GM19238 (cell line): ENCODE results near the gene OGG1.
"Not testable (repeated sequence)": the region's sequence is repeated elsewhere in the genome, so short reads cannot be mapped to it uniquely, and the experiment has no call there.

Source experiments
- DNase-seq: peaks from one replicate; pipeline ENCODE4 v3.0.0; 2011; ENCODE audit warnings: low spot score; ENCODE audit not compliant: insufficient read length

OGG1 gene

DNA sequence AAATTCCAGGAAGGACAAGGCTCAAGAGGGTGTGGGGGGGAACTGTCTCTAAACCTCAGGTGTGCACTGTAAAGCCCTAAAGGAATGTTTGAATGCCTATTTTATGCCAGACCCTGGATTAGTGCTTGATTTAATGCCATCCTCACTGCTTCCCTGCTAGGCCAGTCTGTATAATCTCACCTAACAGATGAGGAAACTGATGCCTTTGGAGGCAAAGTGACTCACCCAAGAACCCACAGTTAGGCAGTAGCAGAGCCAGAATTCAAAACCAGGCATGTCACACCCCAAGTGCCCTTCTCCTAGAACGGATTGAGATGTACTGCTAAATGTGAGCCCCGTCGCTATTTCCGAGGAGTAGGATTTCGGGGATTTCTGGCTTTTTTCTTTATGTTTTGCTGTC lies 12.2 kb downstream of the OGG1 start:
- DNase-seq = no peak

DNA sequence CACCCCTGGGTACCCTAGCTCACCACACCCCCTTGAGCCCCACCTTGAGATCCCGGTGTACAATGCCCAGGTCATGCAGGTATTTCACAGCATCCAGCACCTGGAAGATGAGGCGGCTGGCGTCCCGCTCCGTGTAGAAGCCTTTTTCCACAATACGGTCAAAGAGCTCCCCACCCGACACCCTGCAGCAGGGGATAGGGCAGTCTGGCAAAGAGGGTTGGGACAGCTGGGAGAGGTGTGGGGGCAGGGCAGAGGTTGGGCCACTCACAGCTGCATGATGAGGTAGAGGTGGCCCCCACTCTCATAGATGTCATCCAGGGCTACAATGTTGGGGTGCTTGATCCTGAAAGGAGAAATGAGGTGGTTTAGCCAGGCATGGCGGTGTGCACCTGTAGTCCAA lies 13.1 kb downstream of the OGG1 start:
- DNase-seq = no peak

- DNase-seq = no peak
Observed at GRCh38 chr3:9765865-9766264, 16.1 kb downstream of the OGG1 start.

DNA sequence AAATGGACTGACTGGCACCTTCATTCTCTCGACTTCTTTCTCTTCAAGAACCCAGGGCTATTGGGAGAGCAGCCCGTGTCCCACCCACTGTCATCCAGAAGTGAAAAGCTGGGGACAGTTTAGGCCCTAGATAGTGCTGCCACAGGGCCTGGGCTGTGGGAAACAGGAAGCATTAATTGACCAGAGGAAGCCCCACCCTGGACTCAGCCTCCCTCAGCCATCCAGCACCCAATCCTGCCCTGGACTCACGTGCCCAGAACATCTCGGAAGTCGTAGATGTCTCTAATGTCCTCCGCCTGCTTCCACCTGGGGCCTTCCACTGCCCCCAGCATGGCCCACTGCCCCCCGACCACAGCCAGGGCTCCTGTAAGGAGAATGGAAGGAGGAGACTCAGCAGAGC lies 17.7 kb downstream of the OGG1 start:
- no peak for DNase-seq

DNA sequence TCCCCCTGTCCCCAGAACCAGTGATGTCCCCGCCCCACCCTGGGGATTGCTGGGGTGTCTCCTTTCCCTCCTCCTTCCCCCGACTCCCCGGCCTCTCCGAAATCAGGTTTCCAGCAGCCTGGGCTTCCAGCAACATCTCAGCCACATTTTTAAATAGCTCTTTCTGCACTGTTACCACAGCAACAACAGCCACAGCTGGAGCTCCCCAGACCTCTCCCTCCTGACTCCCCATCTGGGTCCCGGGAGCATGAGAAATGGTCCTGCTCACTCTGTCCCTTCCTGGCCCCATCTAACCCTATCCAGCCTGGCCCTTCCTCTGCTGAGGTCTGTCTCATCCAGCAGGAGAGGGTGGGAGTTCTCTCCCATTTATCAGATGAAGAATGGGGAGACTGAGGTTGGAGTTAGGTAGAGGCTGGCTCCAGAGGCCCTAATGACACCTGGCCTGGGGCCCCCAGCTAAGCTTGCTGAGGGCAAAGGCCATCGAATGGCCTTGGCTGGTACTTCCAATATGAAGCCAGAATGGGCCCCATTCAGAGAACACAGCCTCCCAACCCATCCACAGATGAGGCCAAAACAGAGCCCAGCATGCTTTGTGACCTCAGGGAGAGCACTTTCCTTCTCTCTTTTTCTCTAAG lies 18.5 kb downstream of the OGG1 start:
- DNase-seq = no peak

- no peak for DNase-seq
Observed at GRCh38 chr3:9769012-9769411, 19.3 kb downstream of the OGG1 start.

DNA sequence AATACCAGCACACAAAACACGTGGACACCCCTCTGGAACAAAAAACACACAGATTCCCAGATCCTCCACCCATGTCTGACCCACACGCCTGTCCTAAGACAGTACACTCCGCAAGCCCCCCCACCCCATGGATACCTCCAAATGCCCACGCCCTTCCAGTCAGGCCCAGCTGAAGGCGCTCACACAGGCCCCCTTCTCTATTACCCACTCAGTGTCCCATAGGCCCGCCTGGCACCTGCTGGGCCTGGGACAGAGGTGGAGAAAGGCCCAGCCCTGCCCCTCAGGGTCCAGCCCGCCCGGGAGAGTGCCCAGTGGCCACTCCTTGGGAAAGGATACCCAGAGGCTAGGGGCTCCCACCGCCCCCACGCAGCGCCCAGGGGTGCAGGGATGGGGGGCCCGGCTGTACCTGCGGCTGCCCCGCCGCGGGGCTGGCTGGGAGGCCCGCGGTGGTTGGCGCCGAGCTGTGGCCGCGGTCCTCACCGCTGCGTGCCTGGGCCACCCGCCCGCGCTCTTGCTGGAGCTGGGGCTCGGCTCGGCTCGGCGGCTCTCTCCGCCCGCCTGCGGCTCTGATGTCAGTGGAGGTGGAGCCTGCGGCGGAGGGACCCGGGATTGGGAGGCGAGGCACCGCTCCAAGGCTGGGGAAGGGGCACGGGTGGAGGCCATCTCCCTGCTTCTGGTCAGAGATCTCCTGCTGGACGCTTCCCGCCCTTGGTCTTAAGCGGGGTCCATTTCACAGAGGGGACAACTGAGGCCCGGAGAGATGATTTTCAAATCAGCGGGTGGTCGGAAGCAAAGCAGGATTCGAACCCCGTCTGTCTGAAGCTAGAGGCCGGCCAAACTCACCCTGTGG lies 19.9 kb downstream of the OGG1 start, which contains the start of gene CAMK1:
CAMK1 (minus strand) TSS at position 522 of the 850 bp plus-strand sequence. CDS start 2,198 bp downstream, outside the sequence.
- peak; percentile 48 for DNase-seq

DNA sequence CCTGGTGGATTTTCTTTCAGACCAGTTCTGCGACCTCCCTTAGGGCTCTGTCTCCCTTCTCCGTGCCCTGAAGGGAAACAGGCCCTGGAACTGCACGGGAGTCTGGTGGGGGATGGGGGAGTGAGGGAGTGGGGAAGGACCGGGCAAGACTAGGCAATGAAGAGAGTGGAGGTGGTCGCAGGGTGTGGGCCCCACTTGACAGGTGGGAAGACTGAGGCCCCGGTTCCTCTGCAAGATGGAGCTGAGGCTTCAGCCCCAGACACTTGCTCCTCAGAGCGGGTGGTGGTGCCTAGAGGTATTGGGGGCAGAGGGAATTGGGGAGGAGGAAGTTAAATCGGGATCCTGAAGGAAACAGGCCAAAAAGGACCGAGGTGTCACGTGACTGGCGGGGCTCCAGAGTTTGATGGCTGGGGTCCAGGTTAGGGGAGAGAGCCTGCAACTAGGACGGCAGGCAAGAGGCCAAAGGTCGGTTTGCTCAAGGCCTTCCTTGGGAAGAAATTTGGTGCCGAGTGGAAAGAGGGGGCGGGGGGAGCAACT lies 20.6 kb downstream of the OGG1 start:
- no peak for DNase-seq

- not testable (repeated sequence) for DNase-seq
Observed at GRCh38 chr3:9771007-9771406, 21.3 kb downstream of the OGG1 start.

GRCh38 chr3:9776896-9777693 lies 27.3 kb downstream of the OGG1 start:
- DNase-seq = no peak

GRCh38 chr3:9777694-9778021 lies 27.9 kb downstream of the OGG1 start:
- no peak for DNase-seq

DNA sequence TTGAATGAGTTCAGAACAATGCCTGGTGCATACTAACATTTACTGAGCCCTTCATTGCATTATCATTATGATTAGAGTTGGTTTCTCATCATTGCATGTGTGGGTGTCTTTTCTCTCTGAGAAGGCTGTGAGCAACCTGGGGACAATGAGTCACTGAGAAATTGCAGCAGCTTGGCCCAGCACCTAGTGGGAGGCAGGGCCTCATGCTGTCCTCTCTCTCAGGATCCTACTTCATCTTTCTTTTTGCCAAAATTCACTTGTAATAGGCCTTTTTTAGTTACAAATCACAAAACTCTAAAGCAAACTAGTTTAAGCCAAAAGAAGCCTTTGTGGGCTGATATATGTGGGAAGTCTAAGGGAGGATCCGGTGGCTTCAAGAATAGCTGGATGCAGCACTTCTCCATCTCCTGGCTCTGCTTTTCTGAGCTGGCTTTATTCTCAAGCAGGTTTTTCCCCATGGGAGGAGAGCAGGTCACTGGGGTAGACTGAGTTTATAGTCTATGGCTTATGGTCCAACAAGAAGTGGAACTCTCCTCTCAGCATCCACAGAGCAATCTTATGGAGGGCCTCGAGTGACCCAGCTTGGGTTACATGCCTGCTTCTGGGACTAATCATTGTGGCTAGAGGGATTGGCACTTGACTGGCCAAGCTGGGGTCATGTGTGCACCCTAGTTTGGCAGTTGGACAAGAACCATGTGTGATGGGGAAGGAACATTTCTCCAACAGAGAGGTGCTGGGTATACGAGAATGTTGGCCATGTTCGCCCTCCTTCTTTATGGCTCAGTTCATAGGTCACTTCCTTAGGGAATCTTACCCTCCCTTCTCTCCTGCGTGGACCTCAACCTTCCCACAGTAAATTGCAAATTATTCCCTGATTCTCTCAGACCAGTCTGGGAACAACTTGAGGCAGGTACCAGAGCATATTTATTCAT lies 28.7 kb downstream of the OGG1 start:
- DNase-seq = no peak

DNA sequence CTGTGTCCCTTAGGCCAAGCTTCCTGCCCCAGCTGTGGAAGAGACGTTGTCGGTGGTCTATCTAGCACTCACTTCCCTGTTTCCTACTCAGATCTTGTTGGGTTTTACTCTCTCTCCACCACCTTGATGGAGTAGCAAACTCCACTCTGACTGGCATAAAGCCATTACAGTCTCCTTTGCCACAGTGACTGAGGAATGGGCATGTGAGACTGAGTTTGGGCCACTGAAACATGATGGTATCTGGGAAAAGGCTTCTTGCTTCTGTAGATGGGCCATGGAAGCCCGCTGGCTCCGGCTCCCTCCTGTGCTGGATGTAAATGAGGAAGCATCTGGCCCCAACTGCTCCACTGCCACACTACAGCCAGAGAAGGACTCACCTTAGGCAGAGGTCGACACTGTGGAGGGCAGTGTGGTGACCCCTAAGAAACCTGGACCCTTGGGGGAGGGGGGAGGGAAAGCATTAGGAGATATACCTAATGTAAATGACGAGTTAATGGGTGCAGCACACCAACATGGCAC lies 29.4 kb downstream of the OGG1 start:
- no peak for DNase-seq

GRCh38 chr3:9779721-9780457 lies 30.1 kb downstream of the OGG1 start:
- DNase-seq = no peak

- no peak for DNase-seq
Observed at GRCh38 chr3:9780458-9780812, 30.7 kb downstream of the OGG1 start.

GRCh38 chr3:9780910-9781309 lies 31.2 kb downstream of the OGG1 start:
- DNase-seq = no peak

GRCh38 chr3:9781551-9781950 lies 31.8 kb downstream of the OGG1 start:
- DNase-seq = no peak

- DNase-seq = no peak
Observed at GRCh38 chr3:9781978-9782603, 32.3 kb downstream of the OGG1 start.

- no peak for DNase-seq
Observed at GRCh38 chr3:9782770-9783169, 33.0 kb downstream of the OGG1 start.
